Right lobe of liver (tissue), 4 donors: ENCODE measurements around the gene OR6N2.

ENCODE experiments used
- CTCF ChIP-seq, 4 donors: fragments of 200-600 bp in 3 of 4; fragments of 450-650 bp in 1 of 4; IDR thresholded peaks; one replicate each; pipeline versions ENCODE4 v1.5.1 to v1.8.0; 2016 to 2022; ENCODE audit warnings: antibody characterized with exemption in 4 of 4, mild to moderate bottlenecking in 2 of 4
- POLR2A ChIP-seq: fragments of 450-650 bp; IDR thresholded peaks from one replicate; pipeline ENCODE4 v1.6.1; 2017; ENCODE audit warnings: antibody characterized with exemption, mild to moderate bottlenecking
- donor health status: DM: no; HTN: no; CAD: no.
- donor health status: DM: no; HTN: no; CAD: no.
- donor health status: DM: no; HTN: yes; CAD: no.

- TF ChIP-seq CTCF (IDR thresholded peaks at IDR 0.05), result no peak
- TF ChIP-seq POLR2A, result no peak
Measured at GRCh38 chr1:158806916-158807536, 26.0 kb upstream of the OR6N2 start.
